H9 (cell line): ENCODE measurements around the gene FBLN7. TPM values are rescaled to one million over a fixed set of nuclear protein-coding genes. Genes with fewer than 3 reads are reported as not detected.

Source experiments
- DNase-seq: peaks from one replicate; pipeline ENCODE4 v3.0.0-alpha.2; 2017
- H2AFZ ChIP-seq: one replicate; pipeline ENCODE4 v1.6.1; 2013; ENCODE audit warnings: mild to moderate bottlenecking, low read length, control low read depth, moderate library complexity
- H2AK5ac ChIP-seq: 2 replicates; pipeline ENCODE4 v1.6.1; 2013; ENCODE audit warnings: low read length, control low read depth, mixed read lengths; ENCODE audit not compliant: insufficient read length
- H2BK120ac ChIP-seq: one replicate; pipeline ENCODE4 v1.6.1; 2013; ENCODE audit warnings: low read depth, mild to moderate bottlenecking, low read length, control low read depth, inconsistent platforms; ENCODE audit not compliant: poor library complexity, severe bottlenecking
- H2BK12ac ChIP-seq: 2 replicates; pipeline ENCODE4 v1.6.1; 2013; ENCODE audit warnings: low read length, control low read depth, mixed read lengths, low read depth; ENCODE audit not compliant: insufficient read length
- H2BK15ac ChIP-seq: 2 replicates; pipeline ENCODE4 v1.6.1; 2013; ENCODE audit warnings: low read depth, low read length, control low read depth
- H2BK20ac ChIP-seq: one replicate; pipeline ENCODE4 v1.6.1; 2013; ENCODE audit warnings: low read depth, mild to moderate bottlenecking, low read length, control low read depth, inconsistent platforms; ENCODE audit not compliant: poor library complexity, severe bottlenecking
- H2BK5ac ChIP-seq: 2 replicates; pipeline ENCODE4 v1.6.1; 2013; ENCODE audit warnings: low read length, control low read depth, mixed read lengths; ENCODE audit not compliant: insufficient read length
- H3K14ac ChIP-seq: 2 replicates; pipeline ENCODE4 v1.6.1; 2013; ENCODE audit warnings: low read length, control low read depth; ENCODE audit not compliant: insufficient read depth
- H3K18ac ChIP-seq: 2 replicates; pipeline ENCODE4 v1.6.1; 2013; ENCODE audit warnings: low read depth, mild to moderate bottlenecking, mixed read lengths, low read length, control low read depth; ENCODE audit not compliant: insufficient read length
- H3K23ac ChIP-seq: 2 replicates; pipeline ENCODE4 v1.6.1; 2013; ENCODE audit warnings: low read length, control low read depth, mixed read lengths, low read depth; ENCODE audit not compliant: insufficient read length
- H3K23me2 ChIP-seq: 2 replicates; pipeline ENCODE4 v1.6.1; 2013; ENCODE audit warnings: low read depth, mild to moderate bottlenecking, mixed read lengths, low read length, control low read depth; ENCODE audit not compliant: insufficient read length, poor library complexity, severe bottlenecking
- H3K27ac ChIP-seq: 2 replicates; pipeline ENCODE4 v1.5.1; 2013; ENCODE audit warnings: low read length, control low read depth, mixed read lengths, low read depth; ENCODE audit not compliant: insufficient read length
- H3K27me3 ChIP-seq: 2 replicates; pipeline ENCODE4 v1.6.1; 2013; ENCODE audit warnings: low read length, control low read depth, inconsistent platforms; ENCODE audit not compliant: insufficient read depth
- H3K4ac ChIP-seq: 2 replicates; pipeline ENCODE4 v1.6.1; 2013; ENCODE audit warnings: low read depth, mild to moderate bottlenecking, control low read depth, inconsistent platforms, low read length, moderate library complexity
- H3K4me1 ChIP-seq: 2 replicates; pipeline ENCODE4 v1.6.1; 2013; ENCODE audit warnings: low read length, control low read depth, inconsistent platforms; ENCODE audit not compliant: insufficient read depth
- H3K4me2 ChIP-seq: 2 replicates; pipeline ENCODE4 v1.6.1; 2013; ENCODE audit warnings: low read length, control low read depth, mixed read lengths; ENCODE audit not compliant: insufficient read length, insufficient read depth
- H3K56ac ChIP-seq: 2 replicates; pipeline ENCODE4 v1.6.1; 2013; ENCODE audit warnings: low read depth, mild to moderate bottlenecking, mixed read lengths, low read length, control low read depth; ENCODE audit not compliant: insufficient read length
- H3K79me1 ChIP-seq: 2 replicates; pipeline ENCODE4 v1.6.1; 2013; ENCODE audit warnings: low read depth, mild to moderate bottlenecking, moderate library complexity, low read length, control low read depth, inconsistent platforms; ENCODE audit not compliant: insufficient read depth, poor library complexity, severe bottlenecking
- H3K79me2 ChIP-seq: 2 replicates; pipeline ENCODE4 v1.6.1; 2013; ENCODE audit warnings: low read length, control low read depth, inconsistent platforms; ENCODE audit not compliant: insufficient read depth
- H3K9ac ChIP-seq: 2 replicates; pipeline ENCODE4 v1.6.1; 2013; ENCODE audit warnings: low read length, control low read depth, mixed read lengths; ENCODE audit not compliant: insufficient read length; ENCODE audit errors: extremely low read depth
- H3K9me3 ChIP-seq: one replicate; pipeline ENCODE4 v1.6.1; 2013; ENCODE audit warnings: low read depth, low read length, inconsistent platforms; ENCODE audit not compliant: control insufficient read depth
- H3T11ph ChIP-seq: one replicate; pipeline ENCODE4 v1.6.1; 2013; ENCODE audit warnings: mild to moderate bottlenecking, low read length, control low read depth, inconsistent platforms
- H4K20me1 ChIP-seq: one replicate; pipeline ENCODE4 v1.6.1; 2013; ENCODE audit not compliant: control insufficient read depth, insufficient read length, insufficient read depth
- H4K5ac ChIP-seq: 2 replicates; pipeline ENCODE4 v1.6.1; 2013; ENCODE audit warnings: low read depth, mild to moderate bottlenecking, mixed read lengths, low read length, control low read depth; ENCODE audit not compliant: insufficient read length
- H4K8ac ChIP-seq: replicated peaks from 2 replicates; pipeline ENCODE4 v1.6.1; 2013; ENCODE audit warnings: low read length, control low read depth, mixed read lengths, low read depth; ENCODE audit not compliant: insufficient read length
- H4K91ac ChIP-seq: 2 replicates; pipeline ENCODE4 v1.6.1; 2013; ENCODE audit warnings: low read depth, mild to moderate bottlenecking, moderate library complexity, mixed read lengths, low read length, control low read depth; ENCODE audit not compliant: insufficient read length
- H3K27ac Mint-ChIP-seq, 3 experiments: 2 replicates in 2 of 3; 3 replicates in 1 of 3; pipeline ENCODE4 v1.8.0; 2020 to 2021; ENCODE audit warnings: mixed read lengths in 3 of 3, mild to moderate bottlenecking in 1 of 3, moderate library complexity in 1 of 3
- H3K27me3 Mint-ChIP-seq: 2 replicates; pipeline ENCODE4 v1.8.0; 2021; ENCODE audit warnings: low read depth, mild to moderate bottlenecking, moderate library complexity, mixed read lengths
- H3K36me3 Mint-ChIP-seq, 3 experiments: 2 replicates in 2 of 3; 3 replicates in 1 of 3; pipeline ENCODE4 v1.8.0; 2020 to 2021; ENCODE audit warnings: low read depth in 3 of 3, mixed read lengths in 3 of 3; ENCODE audit not compliant: insufficient read depth in 1 of 3
- H3K4me1 Mint-ChIP-seq, 2 experiments: 2 replicates each; pipeline ENCODE4 v1.8.0; 2020; ENCODE audit warnings: mixed read lengths in 2 of 2
- H3K4me3 Mint-ChIP-seq, 2 experiments: 2 replicates in 1 of 2; 3 replicates in 1 of 2; pipeline ENCODE4 v1.8.0; 2020 to 2021; ENCODE audit warnings: mild to moderate bottlenecking in 2 of 2, mixed read lengths in 2 of 2, moderate library complexity in 1 of 2
- H3K9me3 Mint-ChIP-seq, 2 experiments: 2 replicates in 1 of 2; 3 replicates in 1 of 2; pipeline ENCODE4 v1.8.0; 2020; ENCODE audit warnings: mild to moderate bottlenecking in 2 of 2, mixed read lengths in 2 of 2, moderate library complexity in 1 of 2
- CTCF ChIP-seq: fragments of 200-600 bp; sonication (generic); conservative IDR thresholded peaks from 3 replicates; pipeline ENCODE4 v1.8.0; 2021; ENCODE audit warnings: antibody characterized with exemption, mild to moderate bottlenecking
- WGBS: extraction: QIAGEN DNeasy Blood & Tissue Kit; methylation state at CpG from one replicate; pipeline ENCODE4 v1.1.7; 2013; ENCODE audit warnings: missing lambda C conversion rate, low lambda C conversion rate, mixed read lengths; ENCODE audit not compliant: insufficient read length; ENCODE audit errors: extremely low coverage; 5-methylcytosine and 5-hydroxymethylcytosine counted together
- total RNA-seq: library from RNA; stranded (reverse); gene quantifications from 2 replicates; pipeline ENCODE4 v1.2.1, GENCODE V29; 2021

The FBLN7 gene
- total RNA-seq, 1 experiment from 2014 or later = 1.3 TPM

GRCh38 chr2:112175333-112175732 is 37.1 kb downstream of the FBLN7 start:
- H2BK5ac ChIP-seq = no peak overlapping the region
- WGBS = no CpG with 5 or more reads among the region's 3 CpGs

More at GRCh38 chr2:112175333-112175732, 37.1 kb downstream of the FBLN7 start:
- no peak overlapping the region for H3K27ac Mint-ChIP-seq
- no peaks in the 10 kb centered on the region for H3K4me1 Mint-ChIP-seq
- Histone ChIP-seq H3T11ph (no peak overlapping the region), H3K4me1 (no peaks in the 10 kb centered on the region; the same call in 1 of the 2 replicates), H3K79me2 (no peaks in the 10 kb centered on the region), H2AK5ac (no peak overlapping the region), H3K4ac (no peak overlapping the region), H3K79me1 (no peaks in the 10 kb centered on the region), H2BK15ac (no peak overlapping the region; the same call in 1 of the 2 replicates), H4K20me1 (no peaks in the 10 kb centered on the region), H4K91ac (no peak overlapping the region), H2BK20ac (no peak overlapping the region), H3K23me2 (no peaks in the 10 kb centered on the region), H3K23ac (no peak overlapping the region), H3K27ac (no peak overlapping the region), H3K18ac (no peak overlapping the region), H4K5ac (no peak overlapping the region), H3K56ac (no peak overlapping the region), H2AFZ (no peak overlapping the region), H3K9ac (no peak overlapping the region), H3K27me3 (no peaks in the 10 kb centered on the region), H2BK120ac (no peak overlapping the region), H4K8ac (no peak overlapping the region), H2BK12ac (no peak overlapping the region), H3K9me3 (no peaks in the 10 kb centered on the region), H3K4me2 (no peak overlapping the region), H3K14ac (no peak overlapping the region)
- no peak overlapping the region for H3K4me3 Mint-ChIP-seq
- peaks cover 4% of the 10 kb centered on the region for H3K27me3 Mint-ChIP-seq
- H3K9me3 Mint-ChIP-seq = peaks cover 0 to 1% of the 10 kb centered on the region in 2 experiments; a peak in 2 of 5 replicates
- H3K36me3 Mint-ChIP-seq = no peaks in the 10 kb centered on the region
- DNase-seq = no peak
- no peak for TF ChIP-seq CTCF
